Stimulated activated CD4-positive, alpha-beta T cell treated with anti-CD3 and anti-CD28 coated beads, Interleukin-2, amount 100 ng/mL, for 48 hours (primary cell): ENCODE results near the gene GPR160.
"Not testable (repeated sequence)": the region's sequence is repeated elsewhere in the genome, so short reads cannot be mapped to it uniquely, and the experiment has no call there.

Experiments used
- DNase-seq, 2 donors: peaks; one replicate each; pipeline ENCODE4 v3.0.0-alpha.2; 2020

GPR160 gene, protein sequence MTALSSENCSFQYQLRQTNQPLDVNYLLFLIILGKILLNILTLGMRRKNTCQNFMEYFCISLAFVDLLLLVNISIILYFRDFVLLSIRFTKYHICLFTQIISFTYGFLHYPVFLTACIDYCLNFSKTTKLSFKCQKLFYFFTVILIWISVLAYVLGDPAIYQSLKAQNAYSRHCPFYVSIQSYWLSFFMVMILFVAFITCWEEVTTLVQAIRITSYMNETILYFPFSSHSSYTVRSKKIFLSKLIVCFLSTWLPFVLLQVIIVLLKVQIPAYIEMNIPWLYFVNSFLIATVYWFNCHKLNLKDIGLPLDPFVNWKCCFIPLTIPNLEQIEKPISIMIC

DNA sequence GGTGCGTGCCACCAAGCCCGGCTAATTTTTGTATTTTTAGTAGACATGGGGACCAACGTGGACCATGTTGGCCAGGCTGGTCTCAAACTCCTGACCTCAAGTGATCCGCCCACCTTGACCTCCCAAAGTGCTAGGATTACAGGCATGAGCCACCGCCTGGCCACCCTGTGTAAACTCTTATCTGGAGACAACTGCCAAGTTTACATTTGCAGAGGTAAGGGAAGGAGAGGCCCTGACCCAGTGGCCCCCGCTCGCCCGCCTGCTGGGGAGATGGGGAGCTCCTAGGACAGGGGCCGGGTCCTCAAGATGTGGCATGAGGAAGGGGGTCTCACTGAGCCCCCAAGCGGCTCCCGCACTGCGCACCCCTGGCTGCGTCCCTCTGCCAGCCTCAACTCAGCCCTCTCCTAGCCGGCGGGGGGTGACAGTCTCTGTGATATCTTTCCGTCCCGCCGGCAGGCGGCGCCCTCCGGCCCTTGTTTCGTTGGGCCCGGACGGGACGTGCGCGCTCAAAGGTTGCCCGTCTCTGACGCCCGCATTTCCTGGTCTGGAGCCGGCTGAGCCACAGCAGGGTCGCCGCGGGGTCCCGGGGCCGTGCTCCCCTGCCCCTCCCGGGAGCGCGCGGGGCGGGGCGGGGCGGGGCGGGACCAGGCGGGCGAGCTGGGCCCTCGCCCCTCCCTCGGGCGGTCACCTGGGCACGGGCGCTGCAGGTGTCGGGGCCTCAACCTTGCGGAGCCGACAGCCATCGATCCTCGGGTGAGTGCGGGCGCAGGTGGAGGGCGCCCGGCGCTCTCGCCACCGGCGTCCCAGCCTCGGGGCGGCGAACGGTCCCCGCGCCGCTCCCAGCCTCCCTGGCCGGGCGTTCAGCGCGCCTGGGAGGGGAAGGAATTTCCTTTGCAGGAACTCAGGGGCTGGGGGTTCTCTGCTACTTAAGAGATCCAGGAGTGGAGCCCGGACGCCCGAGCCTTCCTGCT lies at the start of gene GPR160:
Gene GPR160 (plus strand): TSS at position 533 of the 971 bp plus-strand sequence. CDS start 45,978 bp downstream, outside the sequence.
- peak; percentile 83 to 89 for DNase-seq

DNA sequence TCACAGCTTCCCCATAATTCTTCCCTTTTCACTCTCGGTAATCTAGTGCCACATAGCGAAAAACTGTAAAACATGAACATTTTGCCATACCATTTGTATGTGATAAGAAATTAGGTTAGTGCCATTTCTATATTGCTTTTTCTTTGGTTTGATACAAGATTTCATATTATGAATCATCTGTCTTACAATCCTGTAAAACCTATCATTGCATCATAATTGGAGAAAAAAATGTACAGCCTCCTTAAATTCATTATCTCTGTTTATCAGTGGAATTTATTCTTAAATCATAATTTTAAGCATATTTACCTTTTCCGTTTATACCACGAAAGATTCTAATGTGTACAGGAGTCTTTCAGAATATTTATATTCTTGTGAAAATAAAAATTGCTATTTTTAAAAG lies 47.4 kb upstream of the GPR160 start:
- no peak for DNase-seq

DNA sequence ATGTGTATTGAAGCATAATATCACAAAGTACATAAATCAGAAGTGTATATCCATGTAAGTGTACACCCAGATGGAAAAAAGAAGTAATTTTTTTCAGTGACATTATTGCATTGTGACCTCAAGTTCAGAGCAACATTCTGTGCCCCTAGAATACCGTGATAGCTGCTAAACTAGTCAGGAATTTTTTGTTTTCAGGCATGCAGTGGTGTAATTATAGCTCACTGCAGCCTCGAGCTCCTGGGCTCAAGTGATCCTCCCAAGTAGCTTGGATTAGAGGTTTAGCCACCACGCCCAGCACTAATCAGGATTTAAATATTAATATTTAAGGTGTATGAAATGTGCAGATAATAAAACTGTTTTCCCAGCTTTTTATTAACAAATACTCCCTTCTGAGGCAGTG lies 45.6 kb upstream of the GPR160 start:
- no peak for DNase-seq

DNA sequence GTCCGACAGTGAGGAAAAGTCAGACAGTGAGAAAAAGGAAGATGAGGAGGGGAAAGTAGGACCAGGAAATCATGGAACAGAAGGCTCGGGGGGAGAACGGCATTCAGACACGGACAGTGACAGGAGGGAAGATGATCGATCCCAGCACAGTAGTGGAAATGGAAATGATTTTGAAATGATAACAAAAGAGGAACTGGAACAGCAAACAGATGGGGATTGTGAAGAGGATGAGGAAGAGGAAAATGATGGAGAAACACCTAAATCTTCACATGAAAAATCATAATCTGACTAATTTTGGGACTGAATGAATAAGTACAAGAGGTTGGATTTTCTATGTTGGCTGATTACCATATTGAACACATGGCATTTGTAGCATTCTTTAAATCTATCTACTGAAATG lies 45.0 kb upstream of the GPR160 start:
- no peak for DNase-seq

DNA sequence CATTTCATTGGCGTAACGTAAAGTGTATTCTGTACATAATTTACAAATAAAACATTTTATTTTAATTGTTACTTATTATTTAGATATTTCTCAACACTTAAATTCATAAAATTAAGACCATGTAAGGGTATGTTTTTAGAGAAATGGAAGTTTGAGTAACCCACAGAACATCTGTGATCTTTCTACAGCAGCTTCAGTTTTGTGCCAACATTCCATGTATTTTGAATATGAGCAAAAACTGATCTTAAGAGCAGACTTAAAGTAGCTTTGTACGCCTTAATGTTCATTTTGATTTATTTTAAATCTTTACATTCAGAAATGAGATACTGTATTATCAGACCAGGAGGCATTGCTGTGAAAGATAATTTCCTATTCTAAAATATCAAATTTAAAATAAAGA lies 44.0 kb upstream of the GPR160 start:
- DNase-seq = no peak

DNA sequence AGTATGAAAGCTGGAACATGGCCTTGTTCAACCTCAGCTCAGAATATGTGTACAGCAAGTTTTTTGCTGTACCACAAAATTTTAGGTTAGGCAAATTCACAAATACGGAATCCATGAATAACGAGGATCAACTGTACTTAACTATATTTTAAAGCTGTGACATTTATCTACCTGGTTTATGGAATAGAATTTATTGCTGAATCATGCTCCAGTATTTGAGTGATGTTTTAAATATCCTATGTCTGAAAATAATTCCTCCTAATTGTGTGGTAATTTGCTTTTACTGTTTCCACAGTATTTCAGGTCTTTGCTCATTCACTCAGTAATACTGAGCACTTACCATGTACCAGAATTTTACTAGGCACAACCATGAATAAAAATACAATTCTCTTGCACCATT lies 41.7 kb upstream of the GPR160 start:
- no peak for DNase-seq

DNA sequence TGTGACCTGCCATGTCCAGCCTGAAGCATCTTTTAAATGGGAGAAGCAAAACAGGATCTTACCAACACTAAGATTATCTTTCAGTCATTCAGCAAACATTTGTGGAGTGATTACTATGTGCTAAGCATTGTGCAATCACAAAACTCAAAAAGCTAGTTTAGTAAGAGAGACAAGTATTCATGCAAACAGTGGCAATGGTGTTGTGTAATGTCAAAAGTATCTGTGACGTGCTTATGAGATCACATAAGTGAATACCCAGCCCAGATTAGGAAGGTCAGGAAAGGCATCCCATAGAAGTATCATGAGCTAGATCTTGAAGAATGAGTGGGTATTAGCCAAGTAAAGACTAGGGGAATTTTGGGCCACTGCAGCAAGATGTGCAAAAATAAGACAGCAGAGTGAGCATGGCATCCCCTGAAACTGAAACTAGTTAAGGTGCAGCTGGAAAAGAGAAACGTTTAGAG lies 39.1 kb upstream of the GPR160 start:
- no peak for DNase-seq

DNA sequence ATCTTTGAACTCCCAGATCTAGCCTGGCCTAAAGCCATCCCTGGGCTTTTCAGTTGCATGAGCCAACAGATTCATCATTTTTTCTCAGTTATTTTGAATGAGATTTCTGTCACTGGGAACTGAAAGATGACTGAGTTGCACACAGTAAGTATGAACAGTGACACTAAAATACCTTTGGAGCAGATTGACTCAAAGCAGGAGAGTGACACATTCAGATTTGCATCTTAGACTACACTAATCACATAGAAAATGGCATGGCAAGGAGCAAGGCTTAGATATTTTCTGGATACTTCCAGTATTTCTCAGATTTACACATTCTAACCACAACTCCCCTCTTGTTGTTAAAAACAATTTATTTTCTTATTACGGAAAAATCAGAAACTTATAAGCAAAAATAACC lies 38.4 kb upstream of the GPR160 start:
- DNase-seq = no peak

DNA sequence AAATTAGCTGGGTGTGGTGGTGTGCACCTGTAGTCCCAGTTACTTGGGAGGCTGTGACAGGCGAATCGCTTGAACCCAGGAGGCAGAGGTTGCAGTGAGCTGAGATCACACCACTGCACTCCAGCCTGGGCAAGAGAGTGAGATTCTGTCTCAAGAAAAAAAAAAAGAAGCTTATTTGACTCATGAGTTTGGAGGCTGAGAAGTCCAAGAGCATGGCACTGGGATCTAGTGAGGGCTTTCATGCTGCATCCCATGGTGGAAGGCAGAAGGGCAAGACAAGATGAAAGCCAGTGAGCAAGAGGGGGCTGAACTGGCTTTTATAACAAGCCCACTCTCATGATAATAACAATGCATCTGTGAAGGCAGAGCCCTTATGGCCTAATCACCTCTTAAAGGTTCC lies 37.7 kb upstream of the GPR160 start:
- no peak for DNase-seq

DNA sequence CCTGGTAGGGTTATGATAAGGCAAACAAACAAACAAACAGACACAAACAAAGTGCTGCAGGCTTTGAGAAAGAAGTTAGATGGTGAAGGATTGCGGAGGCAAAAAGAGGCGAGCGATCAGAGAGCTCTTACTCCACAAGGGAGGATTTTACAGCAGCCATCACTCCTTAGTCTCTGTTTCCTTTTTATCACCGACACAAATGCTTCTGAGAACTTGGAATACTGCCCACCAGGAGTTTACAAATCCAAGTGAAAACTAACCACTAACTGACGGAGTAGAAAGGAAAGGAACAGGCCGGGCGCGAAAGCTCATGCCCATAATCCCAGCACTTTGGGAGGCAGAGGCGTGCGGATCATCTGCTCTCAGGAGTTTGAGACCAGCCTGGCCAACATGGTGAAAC lies 35.6 kb upstream of the GPR160 start:
- DNase-seq = no peak

DNA sequence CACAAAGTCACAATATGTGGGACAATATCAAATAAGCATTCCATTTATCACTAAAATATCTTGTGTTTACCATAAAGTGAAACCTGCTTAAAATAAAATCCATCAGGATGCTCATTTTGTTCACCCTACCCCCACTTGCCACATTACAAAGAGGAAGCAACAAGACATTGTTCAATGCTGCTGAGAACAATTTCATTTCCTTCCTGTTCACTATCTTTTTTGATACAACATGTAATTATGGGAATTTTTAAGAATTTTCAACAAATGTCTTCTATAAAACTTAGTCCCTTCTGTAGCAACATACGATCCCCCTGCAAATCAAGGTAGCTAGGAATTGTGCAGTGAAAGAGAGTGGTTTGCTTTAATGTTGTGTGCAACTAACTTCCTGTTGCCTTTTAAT lies 34.9 kb upstream of the GPR160 start:
- no peak for DNase-seq

DNA sequence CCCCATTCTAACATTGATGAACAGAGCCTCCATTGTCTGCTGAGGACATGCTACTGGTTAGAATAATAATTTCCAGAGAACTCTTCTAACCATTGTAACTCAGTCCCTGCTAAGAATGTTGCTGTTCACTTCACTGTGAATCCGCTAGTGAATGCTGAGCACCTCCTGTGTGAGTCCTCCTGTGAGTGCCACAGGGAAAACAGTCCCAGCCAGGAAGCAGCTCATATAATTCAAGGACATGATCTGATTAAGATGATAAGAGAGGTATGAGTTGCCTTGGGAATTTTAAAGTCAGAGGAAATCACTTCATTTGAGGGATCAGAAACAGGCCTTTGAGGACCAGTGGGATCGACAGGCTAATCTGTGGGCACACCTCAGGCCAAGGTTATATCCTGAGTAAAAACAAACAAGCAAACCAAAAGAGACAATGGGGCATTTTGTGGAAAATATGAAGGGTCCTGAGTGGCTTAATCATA lies 33.9 kb upstream of the GPR160 start:
- DNase-seq = no peak

DNA sequence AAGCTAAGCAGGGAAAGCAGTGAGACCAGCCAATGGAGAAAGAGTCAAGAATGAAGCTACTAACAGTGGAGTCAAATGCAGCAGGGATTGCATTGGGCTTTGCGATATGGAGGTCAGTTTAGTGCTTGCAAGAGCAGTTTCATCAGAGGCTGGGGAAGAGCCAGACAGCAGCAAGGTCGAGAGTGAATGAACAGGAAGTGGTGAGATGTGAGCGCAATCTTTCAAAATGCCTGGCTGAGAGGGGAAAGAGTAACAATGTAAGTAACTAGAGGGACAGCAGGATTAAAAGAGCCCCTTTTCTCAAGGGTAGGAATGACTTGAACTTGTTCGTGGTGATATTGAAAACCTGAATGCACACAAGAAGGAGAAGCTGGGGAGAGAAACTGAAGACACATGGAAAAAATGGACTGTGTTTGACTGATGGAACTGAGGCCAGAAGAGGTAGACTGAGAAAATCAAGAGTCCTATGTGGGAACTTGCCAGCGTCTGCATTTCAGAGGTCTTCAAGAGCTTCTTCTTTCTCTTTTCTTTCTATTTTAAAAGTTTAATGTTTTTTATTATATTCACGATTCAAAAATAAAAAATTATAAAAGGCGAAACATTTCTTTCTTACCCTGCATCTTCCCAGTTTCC lies 30.6 kb upstream of the GPR160 start:
- DNase-seq = peak in 1 of 2 donors; percentile 36

DNA sequence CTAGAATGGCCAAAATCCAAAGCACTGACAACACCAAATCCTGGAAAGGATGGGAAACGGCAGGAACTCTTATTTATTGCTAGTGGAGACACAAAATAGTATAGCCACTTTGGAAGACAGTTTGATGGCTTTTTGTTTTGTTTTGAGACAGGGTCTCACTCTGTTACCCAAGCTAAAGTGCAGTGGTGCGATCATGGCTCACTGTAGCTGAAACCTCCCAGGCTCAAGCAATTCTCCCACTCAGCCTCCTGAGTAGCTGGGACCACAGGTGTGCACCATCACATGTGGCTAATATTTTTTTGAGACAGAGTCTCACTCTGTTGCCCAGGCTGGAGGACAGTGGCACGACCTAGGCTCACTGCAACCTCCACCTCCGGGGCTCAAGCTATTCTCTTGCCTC lies 27.3 kb upstream of the GPR160 start:
- no peak for DNase-seq

DNA sequence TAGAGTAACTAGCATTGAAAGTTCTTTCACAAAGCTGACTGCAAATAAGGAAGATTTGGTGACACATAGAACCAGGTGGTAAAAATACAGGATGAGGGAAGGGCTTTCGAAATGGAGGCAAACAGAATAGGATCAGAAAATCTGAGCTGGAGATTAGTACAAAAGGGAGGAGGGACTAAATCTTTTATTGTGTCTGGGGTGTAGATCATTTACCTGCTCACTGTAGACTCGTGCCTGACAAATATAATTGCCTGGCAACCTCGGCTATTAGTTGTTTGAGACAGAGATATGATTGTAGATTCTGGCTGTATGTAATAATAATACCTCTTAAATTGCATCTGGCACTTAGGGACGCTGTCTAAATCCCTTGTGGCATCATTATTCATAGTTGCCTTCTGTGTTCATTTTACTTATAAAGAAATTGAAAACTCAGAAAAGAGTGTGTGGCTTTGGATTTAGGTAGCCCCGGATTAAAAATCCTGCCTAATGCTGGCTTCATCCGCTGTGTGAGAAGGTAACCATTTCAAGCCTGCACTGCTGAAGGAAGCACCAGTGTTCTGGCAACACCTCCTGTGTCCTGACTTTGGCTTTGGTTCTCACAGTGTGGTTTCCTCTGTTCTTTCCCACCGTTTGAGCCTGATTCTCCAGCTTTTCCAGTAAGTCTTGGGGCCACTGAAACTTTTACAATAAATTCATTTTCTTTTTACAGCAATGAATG lies 25.0 kb upstream of the GPR160 start:
- no peak for DNase-seq

DNA sequence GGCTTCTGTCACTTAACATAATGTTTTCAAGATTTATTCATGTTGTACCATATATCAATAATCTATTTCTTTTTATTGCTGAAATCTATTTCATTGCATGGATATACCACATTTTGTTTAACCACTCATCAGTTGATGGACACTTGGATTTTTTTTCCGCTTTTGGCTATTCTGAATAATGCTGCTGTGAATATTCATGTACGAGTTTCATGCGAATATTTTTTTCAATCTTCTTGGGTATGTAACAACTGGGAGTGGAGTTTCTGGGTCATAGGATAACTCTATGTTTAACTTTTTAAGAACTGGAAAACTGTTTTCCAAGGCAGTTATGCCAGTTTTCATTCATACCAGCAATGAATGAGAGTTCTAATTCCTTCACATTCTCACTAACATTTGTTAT lies 21.7 kb upstream of the GPR160 start:
- DNase-seq = no peak

DNA sequence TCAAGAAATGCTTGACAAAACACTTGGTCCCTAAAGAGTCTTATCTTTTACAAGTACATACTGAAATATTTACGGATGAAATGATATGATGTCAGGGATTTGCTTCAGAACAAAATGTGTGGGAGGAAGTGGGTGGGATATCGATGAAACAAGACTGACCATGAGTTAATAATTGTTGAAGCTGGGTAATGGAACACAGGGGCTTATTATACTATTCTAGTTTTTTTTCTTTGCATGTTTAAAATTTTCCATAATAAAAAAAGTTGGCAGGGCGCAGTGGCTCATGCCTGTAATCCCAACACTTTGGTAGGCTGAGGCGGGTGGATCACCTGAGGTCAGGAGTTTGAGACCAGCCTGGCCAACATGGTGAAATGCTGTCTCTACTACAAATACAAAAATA lies 18.5 kb upstream of the GPR160 start:
- DNase-seq = not testable (repeated sequence)

DNA sequence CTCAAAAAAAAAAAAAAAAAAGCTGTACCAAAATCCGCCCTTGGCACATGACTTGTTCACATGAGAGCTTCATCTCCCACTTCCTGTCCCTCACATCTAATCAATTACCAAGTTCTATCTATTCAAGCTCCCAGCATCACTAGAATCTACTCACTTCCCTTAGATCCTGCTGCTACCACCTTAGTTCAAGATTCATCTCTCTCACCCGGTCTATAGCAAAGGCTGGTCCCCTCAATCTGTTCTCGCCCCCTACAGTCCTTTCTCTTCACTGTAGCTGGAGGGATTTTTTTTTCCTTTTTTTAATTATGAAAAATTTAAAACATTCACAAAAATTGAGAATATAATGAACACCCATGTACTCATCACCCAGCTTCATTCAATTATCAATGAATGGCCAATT lies 16.7 kb upstream of the GPR160 start:
- DNase-seq = no peak

DNA sequence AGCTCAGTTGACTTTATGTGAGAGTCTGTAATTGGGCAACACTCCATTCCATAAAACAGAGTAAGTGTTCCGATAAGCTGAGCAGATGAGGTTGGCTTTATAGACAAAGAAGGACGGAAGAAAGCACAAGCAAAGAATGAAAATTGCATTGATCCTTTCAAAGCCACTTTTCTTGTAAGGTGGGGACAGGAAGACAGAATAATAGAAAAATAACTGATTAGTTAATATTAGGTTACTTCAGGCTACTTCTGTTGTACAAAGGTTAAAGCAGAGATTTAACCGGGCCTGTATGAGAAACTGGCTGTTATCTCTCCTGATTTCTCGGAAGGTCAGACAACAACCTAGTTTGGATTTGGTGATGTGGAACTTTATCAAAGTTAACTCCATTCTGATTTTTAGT lies 15.5 kb upstream of the GPR160 start:
- no peak for DNase-seq

DNA sequence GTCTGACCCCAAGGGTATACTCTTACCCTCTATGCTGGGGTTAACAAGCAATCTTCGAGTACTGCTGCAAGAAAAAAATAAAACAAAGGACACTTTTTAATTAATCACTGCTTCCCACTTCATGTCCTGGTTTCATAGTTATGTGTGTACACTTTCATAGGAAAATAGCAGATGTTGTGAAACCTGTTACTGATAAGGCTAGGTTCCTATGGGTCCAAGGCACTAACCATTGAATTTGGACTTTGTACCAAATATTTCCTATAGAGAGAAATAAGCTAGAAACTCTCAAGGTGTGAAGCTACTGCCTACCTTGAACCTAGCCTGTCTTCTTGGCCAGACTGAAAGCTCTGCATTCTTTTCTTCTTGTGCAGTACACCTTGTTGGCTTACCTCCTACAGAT lies 14.6 kb upstream of the GPR160 start:
- DNase-seq = no peak

DNA sequence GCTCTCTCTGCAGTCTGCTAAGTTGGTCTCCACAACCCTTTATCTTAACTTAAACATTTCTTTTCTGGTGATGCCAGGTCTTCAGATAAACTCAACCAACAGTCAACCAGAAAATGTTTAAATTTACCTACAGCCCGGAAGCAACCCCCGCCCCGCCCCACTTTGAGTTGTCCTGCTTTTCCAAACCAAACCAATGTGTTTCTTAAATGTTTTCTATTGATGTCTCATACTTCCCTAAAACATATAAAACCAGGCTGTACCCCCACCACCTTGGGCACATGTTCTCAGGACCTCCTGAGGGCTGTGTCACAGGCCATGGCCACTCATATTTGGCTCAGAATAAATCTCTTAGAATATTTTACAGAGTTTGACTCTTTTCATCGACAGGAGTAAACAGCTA lies 13.2 kb upstream of the GPR160 start:
- no peak for DNase-seq

DNA sequence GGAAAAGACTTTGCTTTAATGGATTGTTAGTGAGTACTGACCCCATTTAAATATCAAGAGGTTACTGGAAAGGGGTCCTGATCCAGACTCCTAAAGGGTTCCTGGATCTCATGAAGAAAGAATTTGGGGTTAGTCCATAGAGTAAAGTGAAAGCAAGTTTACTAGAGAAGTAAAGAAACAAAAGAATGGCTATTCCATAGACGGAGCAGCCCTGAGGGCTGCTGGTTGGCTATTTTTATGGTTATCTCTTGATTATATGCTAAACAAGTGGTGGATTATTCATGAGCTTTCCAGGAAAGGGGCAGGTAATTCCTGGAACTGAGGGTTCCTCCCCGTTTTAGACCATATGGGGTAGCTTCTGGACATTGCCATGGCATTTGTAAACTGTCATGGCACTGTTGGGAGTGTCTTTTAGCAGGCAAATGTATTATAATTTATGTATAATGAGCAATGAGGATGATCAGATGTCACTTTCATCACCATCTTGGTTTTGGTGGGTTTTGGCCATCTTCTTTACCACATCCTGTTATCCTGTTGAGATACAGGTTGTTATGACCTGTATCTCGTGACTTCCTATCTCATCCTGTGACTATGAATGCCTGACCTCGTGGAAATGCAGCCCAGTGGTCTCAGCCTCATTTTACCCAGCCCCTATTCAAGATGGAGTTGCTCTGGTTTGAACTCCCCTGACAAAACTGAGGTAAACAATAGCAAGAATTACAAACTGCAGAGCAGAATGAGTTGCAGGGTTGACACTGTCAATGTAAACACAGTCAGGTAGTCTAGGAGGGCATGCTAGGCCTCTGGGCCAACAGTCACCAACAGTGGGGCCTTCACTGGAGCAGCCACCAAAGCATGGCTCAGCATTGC lies 10.3 kb upstream of the GPR160 start:
- DNase-seq = no peak
